SIG-M5 (cell line): Measurements from ENCODE around the gene CGNL1.
A peak's percentile ranks its signal among the peaks of the same experiment; 100 is the strongest.

Experiments used
- DNase-seq: peaks from one replicate; lab custom pipeline; 2025; lab: John Stamatoyannopoulos, UW

CGNL1 gene

GRCh38 chr15:57527382-57528091 lies 151.2 kb downstream of the CGNL1 start:
- DNase-seq = peak; percentile 1

GRCh38 chr15:57528940-57529565 lies 152.7 kb downstream of the CGNL1 start:
- DNase-seq = no peak

- DNase-seq = no peak
Measured at GRCh38 chr15:57529748-57530147, 153.4 kb downstream of the CGNL1 start.

GRCh38 chr15:57532731-57533447 lies 156.6 kb downstream of the CGNL1 start:
- DNase-seq = no peak

GRCh38 chr15:57533448-57533799 lies 157.1 kb downstream of the CGNL1 start:
- no peak for DNase-seq

GRCh38 chr15:57534281-57534680 lies 158.0 kb downstream of the CGNL1 start:
- DNase-seq = no peak

- no peak for DNase-seq
Measured at GRCh38 chr15:57537072-57537471, 160.8 kb downstream of the CGNL1 start.

GRCh38 chr15:57537488-57538264 lies 161.4 kb downstream of the CGNL1 start:
- no peak for DNase-seq

- no peak for DNase-seq
Measured at GRCh38 chr15:57538265-57538529, 161.9 kb downstream of the CGNL1 start.

GRCh38 chr15:57538821-57539220 lies 162.5 kb downstream of the CGNL1 start:
- no peak for DNase-seq

GRCh38 chr15:57540211-57540610 lies 163.9 kb downstream of the CGNL1 start:
- no peak for DNase-seq

- no peak for DNase-seq
Measured at GRCh38 chr15:57540736-57541135, 164.4 kb downstream of the CGNL1 start.

- no peak for DNase-seq
Measured at GRCh38 chr15:57541271-57541670, 165.0 kb downstream of the CGNL1 start.

GRCh38 chr15:57541805-57542504 lies 165.7 kb downstream of the CGNL1 start:
- DNase-seq = no peak

- no peak for DNase-seq
Measured at GRCh38 chr15:57542505-57542817, 166.2 kb downstream of the CGNL1 start.

GRCh38 chr15:57544848-57545480 lies 168.7 kb downstream of the CGNL1 start:
- no peak for DNase-seq

GRCh38 chr15:57545995-57546394 lies 169.7 kb downstream of the CGNL1 start:
- DNase-seq = no peak

- DNase-seq = no peak
Measured at GRCh38 chr15:57547243-57547755, 171.0 kb downstream of the CGNL1 start.

GRCh38 chr15:57548351-57548750 lies 172.0 kb downstream of the CGNL1 start:
- no peak for DNase-seq

- DNase-seq = no peak
Measured at GRCh38 chr15:57548835-57549234, 172.5 kb downstream of the CGNL1 start.

- no peak for DNase-seq
Measured at GRCh38 chr15:57549935-57550334, 173.6 kb downstream of the CGNL1 start.

- DNase-seq = no peak
Measured at GRCh38 chr15:57550640-57551039, 174.3 kb downstream of the CGNL1 start.
